Adrenal gland (tissue), 12 donors: ENCODE data around the gene ZBTB7C. TPM values are rescaled to one million over a fixed set of nuclear protein-coding genes. Genes with fewer than 3 reads are reported as not detected.
A peak's percentile ranks its signal among the peaks of the same experiment; 100 is the strongest.

Experiments used
- DNase-seq, 7 donors: peaks; one replicate each; pipeline ENCODE4 v3.0.0-alpha.2; 2019 to 2020
- H3K27ac ChIP-seq, 5 donors: fragments of 200-600 bp; sonication (generic) in 4 of 5; 1 replicate in 3 of 5; 2 replicates in 2 of 5; pipeline versions ENCODE4 v1.5.1 to v1.8.0; 2016 to 2020; ENCODE audit warnings: mild to moderate bottlenecking in 1 of 5
- H3K27me3 ChIP-seq: fragments of 200-600 bp; 2 replicates; pipeline ENCODE4 v1.8.0; 2021
- H3K36me3 ChIP-seq, 2 donors: fragments of 200-600 bp; replicated peaks in 1 of 2; 1 replicate in 1 of 2; 2 replicates in 1 of 2; pipeline versions ENCODE4 v1.5.1 to v1.8.0; 2018 to 2022
- H3K4me1 ChIP-seq, 2 donors: fragments of 200-600 bp; replicated peaks in 1 of 2; 1 replicate in 1 of 2; 2 replicates in 1 of 2; pipeline versions ENCODE4 v1.5.1 to v1.8.0; 2018 to 2021
- H3K4me3 ChIP-seq, 4 donors: fragments of 200-600 bp; sonication (generic) in 3 of 4; one replicate each; pipeline ENCODE4 v1.5.1; 2016 to 2018
- H3K9me3 ChIP-seq, 3 donors: fragments of 200-600 bp; sonication (generic) in 1 of 3; replicated peaks in 1 of 3; 1 replicate in 2 of 3; 2 replicates in 1 of 3; pipeline versions ENCODE4 v1.5.1 to v1.8.0; 2016 to 2021
- POLR2A ChIP-seq, 2 donors: fragments of 450-650 bp; IDR thresholded peaks; one replicate each; pipeline ENCODE4 v1.6.1; 2017; ENCODE audit warnings: antibody characterized with exemption in 2 of 2, mild to moderate bottlenecking in 2 of 2, moderate library complexity in 1 of 2
- WGBS, 4 donors: extraction: QIAGEN DNeasy Blood & Tissue Kit in 2 of 4; methylation state at CpG; one replicate each; pipeline versions ENCODE4 v1.1.5 to v1.1.7; 2013 to 2017; 5-methylcytosine and 5-hydroxymethylcytosine counted together
- intact Hi-C, 2 donors: fragments of 100-400 bp; cut with DNase I; formaldehyde crosslinking; loops; one replicate each; pipeline versions ENCODE4 v1.14.1 to v1.15.0; 2022 to 2023
- polyA plus RNA-seq, 3 donors: library from polyadenylated mRNA; stranded (reverse); fragments of 200-250 nt in 2 of 3; fragments of 350-450 nt in 1 of 3; fragmentation: Illumina TruSeq in 1 of 3; extraction: RNeasy Lipid Tissue Mini Kit (QIAGEN cat#74804) in 1 of 3; gene quantifications; one replicate each; pipeline ENCODE4 v1.2.3, GENCODE V29; 2013 to 2014
- total RNA-seq, 9 donors: library from RNA; depleted of rRNA in 4 of 9; stranded (reverse); fragments of >200 nt in 4 of 9; fragments of 120-200 nt in 1 of 9; fragmentation: NEBNext Ultra II Directional in 1 of 9; extraction: Animal tissue kit (Norgen Biotek cat#: 25700) in 1 of 9; gene quantifications; one replicate each; pipeline versions ENCODE4 v1.1.0 to v1.2.4, GENCODE V29; 2013 to 2023
- TF ChIP-seq, protein P1 (sequence below), 6 experiments: fragments of 450-650 bp in 4 of 6; fragments of 200-600 bp in 2 of 6; sonication (generic) in 1 of 6; IDR thresholded peaks; 1 replicate in 5 of 6; 2 replicates in 1 of 6; pipeline versions ENCODE4 v1.5.1 to v1.8.0; 2016 to 2021; ENCODE audit warnings: antibody characterized with exemption in 6 of 6, mild to moderate bottlenecking in 2 of 6, moderate library complexity in 1 of 6
- donor health status: healthy with polysubstance abuse.
- donor health status: Bipolar disorder and iron deficiency.
- donor health status: DM: yes; HTN: yes; CAD: no.
- donor health status: DM: no; HTN: no; CAD: no.
- donor health status: DM: no; HTN: no; CAD: no.
- donor health status: DM: yes; HTN: yes; CAD: no.

The ZBTB7C gene
- total and polyA plus RNA-seq, 12 donors: 5.2 to 42.8 (median 26.8) TPM

- intact Hi-C loops: loop anchor here in 1 of 2 donors (10.0 kb wide), 1 partner anchor 880 kb away; no protein-coding TSS in a partner anchor
- WGBS, 4 donors: 68 to 84% (median 78%) methylated on average over 4 of the region's 4 CpGs
- Histone ChIP-seq H3K27me3 (no peaks in the 10 kb centered on the region), H3K36me3 (no peaks in the 10 kb centered on the region), H3K4me1 (peaks cover 5 to 11% of the 10 kb centered on the region in 2 donors), H3K27ac (peak overlapping the region in 1 of 5 donors; percentile 41), H3K9me3 (no peaks in the 10 kb centered on the region), H3K4me3 (no peak overlapping the region)
- no peak for TF ChIP-seq POLR2A (IDR thresholded peaks at IDR 0.05)
- TF ChIP-seq, protein P1, sequence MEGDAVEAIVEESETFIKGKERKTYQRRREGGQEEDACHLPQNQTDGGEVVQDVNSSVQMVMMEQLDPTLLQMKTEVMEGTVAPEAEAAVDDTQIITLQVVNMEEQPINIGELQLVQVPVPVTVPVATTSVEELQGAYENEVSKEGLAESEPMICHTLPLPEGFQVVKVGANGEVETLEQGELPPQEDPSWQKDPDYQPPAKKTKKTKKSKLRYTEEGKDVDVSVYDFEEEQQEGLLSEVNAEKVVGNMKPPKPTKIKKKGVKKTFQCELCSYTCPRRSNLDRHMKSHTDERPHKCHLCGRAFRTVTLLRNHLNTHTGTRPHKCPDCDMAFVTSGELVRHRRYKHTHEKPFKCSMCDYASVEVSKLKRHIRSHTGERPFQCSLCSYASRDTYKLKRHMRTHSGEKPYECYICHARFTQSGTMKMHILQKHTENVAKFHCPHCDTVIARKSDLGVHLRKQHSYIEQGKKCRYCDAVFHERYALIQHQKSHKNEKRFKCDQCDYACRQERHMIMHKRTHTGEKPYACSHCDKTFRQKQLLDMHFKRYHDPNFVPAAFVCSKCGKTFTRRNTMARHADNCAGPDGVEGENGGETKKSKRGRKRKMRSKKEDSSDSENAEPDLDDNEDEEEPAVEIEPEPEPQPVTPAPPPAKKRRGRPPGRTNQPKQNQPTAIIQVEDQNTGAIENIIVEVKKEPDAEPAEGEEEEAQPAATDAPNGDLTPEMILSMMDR (IDR thresholded peaks at IDR 0.05): no peak
- peak in 2 of 7 donors; percentile 8 to 35 for DNase-seq
Observed at GRCh38 chr18:48354746-48355260, 54.4 kb downstream of the ZBTB7C start.

DNA sequence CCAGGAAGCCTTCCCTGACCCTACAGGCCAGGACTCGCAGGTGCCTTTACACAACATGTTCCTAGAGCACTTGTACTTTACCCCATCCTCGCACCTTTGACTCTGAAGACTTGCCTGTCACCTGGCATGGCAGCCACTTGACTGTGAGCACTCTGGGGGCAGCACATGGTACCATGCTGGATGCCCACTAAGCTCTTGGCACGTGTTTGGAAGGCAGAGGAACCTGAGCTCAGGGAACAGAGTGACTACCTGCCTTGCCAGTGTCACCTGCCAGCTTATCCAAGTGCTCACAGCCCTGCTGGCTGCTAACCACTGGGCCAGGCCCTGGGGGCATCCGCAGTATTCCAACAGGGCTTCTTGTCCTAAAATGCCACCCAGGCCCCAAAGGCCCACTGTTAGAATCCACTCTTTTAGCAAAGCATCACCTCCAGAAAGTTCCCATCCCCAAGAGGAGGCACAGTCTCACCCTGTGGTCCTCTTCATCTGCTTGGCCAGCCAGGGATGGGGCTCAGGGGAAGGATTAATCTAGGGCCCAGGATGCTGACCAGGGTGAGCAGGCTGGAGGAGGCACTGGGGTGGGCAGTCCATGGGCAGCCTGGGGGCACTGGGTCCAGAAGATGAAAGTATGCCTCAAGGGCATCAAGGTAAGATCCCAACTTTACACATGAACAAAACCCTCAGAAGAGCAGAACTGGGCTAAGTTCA is 57.0 kb downstream of the ZBTB7C start:
- 91 to 98% (median 94%) methylated on average over 3 to 4 of the region's 4 CpGs for WGBS, 4 donors
- Histone ChIP-seq H3K27ac (no peak overlapping the region), H3K36me3 (no peaks in the 10 kb centered on the region), H3K27me3 (no peaks in the 10 kb centered on the region), H3K4me1 (peaks cover 5 to 22% of the 10 kb centered on the region in 2 donors), H3K9me3 (no peaks in the 10 kb centered on the region), H3K4me3 (no peak overlapping the region)
- peak in 2 of 7 donors; percentile 7 to 40 for DNase-seq
- intact Hi-C loops: loop anchor here in 1 of 2 donors (10.0 kb wide), 1 partner anchor 877 kb away; no protein-coding TSS in a partner anchor
- TF ChIP-seq, protein P1 (IDR thresholded peaks at IDR 0.05): no peak
- no peak for TF ChIP-seq POLR2A (IDR thresholded peaks at IDR 0.05)

GRCh38 chr18:48351216-48352050 is 57.8 kb downstream of the ZBTB7C start:
- intact Hi-C loops: loop anchor here in 1 of 2 donors (10.0 kb wide), 1 partner anchor 877 kb away; no protein-coding TSS in a partner anchor
- peaks cover 5 to 22% of the 10 kb centered on the region in 2 donors for H3K4me1 ChIP-seq

More at GRCh38 chr18:48351216-48352050, 57.8 kb downstream of the ZBTB7C start:
- DNase-seq: peak in 1 of 7 donors; percentile 34
- Histone ChIP-seq H3K27ac (no peak overlapping the region), H3K27me3 (no peaks in the 10 kb centered on the region), H3K4me3 (no peak overlapping the region), H3K36me3 (no peaks in the 10 kb centered on the region), H3K9me3 (no peaks in the 10 kb centered on the region)
- 63 to 75% (median 72%) methylated on average over 10 to 12 of the region's 12 CpGs for WGBS, 4 donors
- TF ChIP-seq, protein P1 (IDR thresholded peaks at IDR 0.05): no peak
- TF ChIP-seq POLR2A (IDR thresholded peaks at IDR 0.05): no peak
